BE2C (cell line): Measurements from ENCODE around the gene CHD6.

Experiments
- DNase-seq: peaks from one replicate; pipeline ENCODE4 v3.0.0-alpha.2; 2020
- H3K27me3 ChIP-seq: fragments of 250-450 bp; sonication (Bioruptor Pico); 2 replicates; pipeline ENCODE4 v1.5.1; 2020; ENCODE audit warnings: mild to moderate bottlenecking
- H3K36me3 ChIP-seq: fragments of 250-450 bp; sonication (Bioruptor Pico); 2 replicates; pipeline ENCODE4 v1.5.1; 2020; ENCODE audit warnings: mild to moderate bottlenecking
- H3K4me1 ChIP-seq: fragments of 250-450 bp; sonication (Bioruptor Pico); 2 replicates; pipeline ENCODE4 v1.5.1; 2020
- H3K4me3 ChIP-seq: 2 replicates; pipeline ENCODE4 v1.5.1; 2011; ENCODE audit warnings: low read depth, low read length
- H3K9me3 ChIP-seq: fragments of 250-450 bp; sonication (Bioruptor Pico); 2 replicates; pipeline ENCODE4 v1.5.1; 2020
- TF ChIP-seq, protein P1 (sequence below): IDR thresholded peaks from 2 replicates; pipeline ENCODE4 v1.5.1; 2012; ENCODE audit warnings: mild to moderate bottlenecking, low read depth, low read length

Gene CHD6

GRCh38 chr20:41524980-41525613 is 93.1 kb downstream of the CHD6 start:
- TF ChIP-seq, protein P1, sequence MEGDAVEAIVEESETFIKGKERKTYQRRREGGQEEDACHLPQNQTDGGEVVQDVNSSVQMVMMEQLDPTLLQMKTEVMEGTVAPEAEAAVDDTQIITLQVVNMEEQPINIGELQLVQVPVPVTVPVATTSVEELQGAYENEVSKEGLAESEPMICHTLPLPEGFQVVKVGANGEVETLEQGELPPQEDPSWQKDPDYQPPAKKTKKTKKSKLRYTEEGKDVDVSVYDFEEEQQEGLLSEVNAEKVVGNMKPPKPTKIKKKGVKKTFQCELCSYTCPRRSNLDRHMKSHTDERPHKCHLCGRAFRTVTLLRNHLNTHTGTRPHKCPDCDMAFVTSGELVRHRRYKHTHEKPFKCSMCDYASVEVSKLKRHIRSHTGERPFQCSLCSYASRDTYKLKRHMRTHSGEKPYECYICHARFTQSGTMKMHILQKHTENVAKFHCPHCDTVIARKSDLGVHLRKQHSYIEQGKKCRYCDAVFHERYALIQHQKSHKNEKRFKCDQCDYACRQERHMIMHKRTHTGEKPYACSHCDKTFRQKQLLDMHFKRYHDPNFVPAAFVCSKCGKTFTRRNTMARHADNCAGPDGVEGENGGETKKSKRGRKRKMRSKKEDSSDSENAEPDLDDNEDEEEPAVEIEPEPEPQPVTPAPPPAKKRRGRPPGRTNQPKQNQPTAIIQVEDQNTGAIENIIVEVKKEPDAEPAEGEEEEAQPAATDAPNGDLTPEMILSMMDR, result no peak
- Histone ChIP-seq H3K4me3 (no peak overlapping the region), H3K27me3 (no peaks in the 10 kb centered on the region), H3K4me1 (no peaks in the 10 kb centered on the region), H3K9me3 (no peaks in the 10 kb centered on the region), H3K36me3 (peaks cover 22% of the 10 kb centered on the region)
- DNase-seq, result peak; percentile 50

GRCh38 chr20:41523857-41524256 is 94.3 kb downstream of the CHD6 start:
- Histone ChIP-seq H3K9me3 (no peaks in the 10 kb centered on the region), H3K36me3 (peaks cover 18% of the 10 kb centered on the region), H3K27me3 (no peaks in the 10 kb centered on the region), H3K4me3 (no peak overlapping the region), H3K4me1 (no peaks in the 10 kb centered on the region)
- DNase-seq, result no peak
- TF ChIP-seq, protein P1, result no peak

- DNase-seq, result no peak
- Histone ChIP-seq H3K27me3 (no peaks in the 10 kb centered on the region), H3K4me1 (no peaks in the 10 kb centered on the region), H3K36me3 (peaks cover 44% of the 10 kb centered on the region), H3K4me3 (no peak overlapping the region), H3K9me3 (no peaks in the 10 kb centered on the region)
- TF ChIP-seq, protein P1, result no peak
Observed at GRCh38 chr20:41513829-41514228, 104.3 kb downstream of the CHD6 start.

DNA sequence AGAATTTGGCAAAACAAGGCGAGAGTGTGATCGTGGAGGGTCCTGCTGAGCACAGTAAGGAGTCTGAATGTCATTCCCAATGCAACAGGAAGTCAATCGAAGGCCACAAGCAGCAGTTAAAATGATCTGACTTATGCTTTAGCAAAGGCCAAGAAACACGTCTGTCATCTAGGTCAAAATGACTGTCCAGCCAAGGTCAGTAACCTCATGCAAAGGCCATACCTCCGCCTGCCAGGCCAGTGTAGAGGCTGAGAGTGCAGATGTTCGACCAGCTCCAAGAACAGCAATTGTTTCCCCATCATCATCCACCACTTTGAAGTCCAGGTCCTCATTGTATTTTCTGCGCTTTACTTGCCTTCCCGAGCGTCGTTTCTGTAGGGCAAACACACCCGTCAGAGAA is 105.6 kb downstream of the CHD6 start:
- TF ChIP-seq, protein P1, result no peak
- Histone ChIP-seq H3K4me1 (no peaks in the 10 kb centered on the region), H3K9me3 (no peaks in the 10 kb centered on the region), H3K27me3 (no peaks in the 10 kb centered on the region), H3K4me3 (no peak overlapping the region), H3K36me3 (peaks cover 44% of the 10 kb centered on the region)
- DNase-seq, result no peak

DNA sequence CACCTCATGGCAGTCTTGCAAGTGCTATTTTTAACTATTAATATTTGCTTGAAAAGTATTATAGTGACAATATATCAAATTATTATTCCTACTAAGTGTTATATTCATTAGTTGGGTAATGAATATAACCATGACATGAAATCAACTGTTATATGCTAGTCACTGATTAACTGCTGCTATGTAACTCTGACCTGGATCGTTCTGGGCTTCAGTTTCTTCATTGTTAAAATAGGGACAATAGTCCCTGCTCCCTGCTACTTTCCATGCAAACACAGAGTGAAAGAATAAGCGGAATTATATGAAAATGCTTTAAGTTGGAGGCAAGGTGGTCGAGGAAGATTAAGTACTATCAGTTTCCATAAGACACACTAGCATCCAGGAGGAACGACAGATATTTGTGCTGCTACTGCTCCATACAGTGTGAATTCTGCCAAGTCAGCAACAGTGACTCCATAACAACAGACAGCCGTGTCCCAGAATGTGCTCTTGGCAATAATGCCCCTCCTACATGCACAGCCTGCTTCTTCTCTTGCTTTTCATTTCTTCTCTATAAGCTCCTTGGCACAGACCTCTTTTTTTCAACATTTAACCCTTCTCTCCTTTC is 107.2 kb downstream of the CHD6 start:
- H3K9me3 ChIP-seq, result no peaks in the 10 kb centered on the region
- no peaks in the 10 kb centered on the region for H3K27me3 ChIP-seq
- no peak for DNase-seq
- TF ChIP-seq, protein P1, result no peak
- H3K4me1 ChIP-seq, result no peaks in the 10 kb centered on the region
- peaks cover 44% of the 10 kb centered on the region for H3K36me3 ChIP-seq
- H3K4me3 ChIP-seq, result no peak overlapping the region

- Histone ChIP-seq H3K36me3 (peaks cover 42% of the 10 kb centered on the region), H3K4me3 (no peak overlapping the region), H3K9me3 (no peaks in the 10 kb centered on the region), H3K27me3 (no peaks in the 10 kb centered on the region), H3K4me1 (no peaks in the 10 kb centered on the region)
- no peak for DNase-seq
- TF ChIP-seq, protein P1, result no peak
Observed at GRCh38 chr20:41510224-41510623, 108.0 kb downstream of the CHD6 start.
